Brain microvascular endothelial cell (primary cell): ENCODE data around the gene THYN1.

ENCODE experiments used
- DNase-seq: peaks from one replicate; pipeline ENCODE4 v3.0.0-alpha.2; 2020
- H3K27ac ChIP-seq: fragments of 250-450 bp; sonication (Bioruptor Pico); 2 replicates; pipeline ENCODE4 v1.5.1; 2020; ENCODE audit warnings: mild to moderate bottlenecking, moderate library complexity
- H3K27me3 ChIP-seq: fragments of 250-450 bp; sonication (Bioruptor Pico); replicated peaks from 2 replicates; pipeline ENCODE4 v1.5.1; 2020; ENCODE audit warnings: mild to moderate bottlenecking
- H3K36me3 ChIP-seq: fragments of 250-450 bp; sonication (Bioruptor Pico); replicated peaks from 2 replicates; pipeline ENCODE4 v1.5.1; 2020; ENCODE audit warnings: mild to moderate bottlenecking
- H3K4me3 ChIP-seq: 2 replicates; pipeline ENCODE4 v1.5.1; 2011; ENCODE audit warnings: low read depth, mild to moderate bottlenecking, control low read depth, low read length, moderate library complexity
- CTCF ChIP-seq: IDR thresholded peaks from 2 replicates; pipeline ENCODE4 v1.5.1; 2011; ENCODE audit warnings: low read depth, mild to moderate bottlenecking, moderate library complexity, low read length, control low read depth, inconsistent platforms; ENCODE audit errors: missing control alignments
- in situ Hi-C: cut with HindIII; loops from 2 replicates; pipeline ENCODE4 v1.10.0; 2017; ENCODE audit warnings: low sequenced_read_pairs, low pct_ligation_motif_present

The THYN1 gene

DNA sequence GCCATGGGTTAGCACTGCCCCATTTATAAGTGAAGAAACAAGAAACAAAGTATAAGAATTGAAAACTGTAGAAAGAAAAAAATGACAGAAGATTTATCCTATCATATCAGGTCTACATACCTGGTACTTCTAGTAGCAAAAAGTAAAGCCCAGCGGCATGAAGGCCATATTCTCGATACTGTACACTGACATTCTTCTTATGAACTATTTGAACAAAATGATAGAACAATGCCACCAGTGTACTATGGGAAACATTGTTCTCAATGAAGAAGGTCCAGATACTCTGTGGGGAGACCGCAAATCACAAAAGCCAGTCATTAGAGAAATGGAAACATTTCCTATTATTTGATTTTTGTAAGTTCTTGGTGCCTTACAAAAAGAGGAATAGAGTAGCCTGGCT, 36.3 kb downstream of the THYN1 start:
- no peak for DNase-seq
- Histone ChIP-seq H3K27ac (no peak overlapping the region), H3K4me3 (no peak overlapping the region), H3K27me3 (no peaks in the 10 kb centered on the region), H3K36me3 (peaks cover 5% of the 10 kb centered on the region)
- no peak for TF ChIP-seq CTCF
- in situ Hi-C loops: no loop called here

GRCh38 chr11:134215836-134216235, 37.3 kb downstream of the THYN1 start:
- DNase-seq: no peak
- H3K4me3 ChIP-seq: no peak overlapping the region
- H3K27me3 ChIP-seq: no peaks in the 10 kb centered on the region
- no peak for TF ChIP-seq CTCF
- in situ Hi-C loops: no loop called here
- H3K27ac ChIP-seq: no peak overlapping the region
- peaks cover 5% of the 10 kb centered on the region for H3K36me3 ChIP-seq

- H3K27me3 ChIP-seq: no peaks in the 10 kb centered on the region
- H3K27ac ChIP-seq: no peak overlapping the region
- H3K36me3 ChIP-seq: peaks cover 18% of the 10 kb centered on the region
- peak; percentile 66 for TF ChIP-seq CTCF
- DNase-seq: no peak
- in situ Hi-C loops: no loop called here
- no peak overlapping the region for H3K4me3 ChIP-seq
Observed at GRCh38 chr11:134207538-134208239, 45.5 kb downstream of the THYN1 start.

DNA sequence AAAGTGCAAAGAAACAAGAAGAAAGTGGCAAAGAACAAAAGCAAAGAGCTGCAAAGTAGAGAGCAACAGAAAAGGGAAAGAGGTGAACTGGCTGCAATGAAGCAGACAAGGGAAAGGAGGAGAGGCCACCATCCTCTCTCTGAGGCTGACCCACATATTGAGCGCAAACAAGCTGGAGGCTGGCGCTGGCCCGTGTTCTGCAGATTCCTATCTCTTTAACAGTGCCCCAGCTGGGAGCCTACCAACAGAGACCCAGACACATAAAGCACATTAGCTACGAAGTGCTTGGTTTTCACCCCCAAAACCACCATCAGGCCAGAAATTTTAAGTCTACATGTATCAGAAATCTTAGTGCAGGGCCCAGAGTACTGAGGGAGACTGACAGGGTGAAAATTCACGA, 47.0 kb downstream of the THYN1 start:
- peaks cover 29% of the 10 kb centered on the region for H3K36me3 ChIP-seq
- in situ Hi-C loops: no loop called here
- no peak for DNase-seq

GRCh38 chr11:134205729-134206128, 47.4 kb downstream of the THYN1 start:
- no peak for DNase-seq
- no peak overlapping the region for H3K27ac ChIP-seq
- H3K36me3 ChIP-seq: peaks cover 29% of the 10 kb centered on the region
- in situ Hi-C loops: no loop called here
- no peak for TF ChIP-seq CTCF
- no peaks in the 10 kb centered on the region for H3K27me3 ChIP-seq
- H3K4me3 ChIP-seq: no peak overlapping the region

More for the DNA sequence above, 47.0 kb downstream of the THYN1 start:
- TF ChIP-seq CTCF: no peak
- Histone ChIP-seq H3K27me3 (no peaks in the 10 kb centered on the region), H3K4me3 (no peak overlapping the region), H3K27ac (no peak overlapping the region)

DNA sequence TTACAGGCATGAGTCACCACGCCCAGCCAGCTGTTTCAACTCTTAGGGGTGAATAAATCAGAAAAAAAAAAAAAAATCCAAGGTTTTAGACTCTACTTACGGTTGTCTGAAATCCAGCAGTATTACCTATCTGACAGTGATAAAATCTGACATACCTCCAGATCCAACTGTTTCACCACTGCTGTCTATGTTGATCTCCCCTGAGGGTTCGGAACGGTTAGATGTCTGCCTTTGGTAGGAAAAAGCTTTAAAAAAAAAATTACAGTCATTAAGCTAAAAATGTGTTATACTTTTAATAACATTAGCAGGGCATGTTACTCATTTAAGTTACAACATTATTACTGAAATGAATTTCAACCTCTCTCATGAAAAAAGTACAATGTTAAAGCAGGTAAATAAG, 50.5 kb downstream of the THYN1 start:
- H3K27ac ChIP-seq: no peak overlapping the region
- H3K36me3 ChIP-seq: peaks cover 28% of the 10 kb centered on the region
- no peaks in the 10 kb centered on the region for H3K27me3 ChIP-seq
- DNase-seq: no peak
- H3K4me3 ChIP-seq: no peak overlapping the region
- in situ Hi-C loops: no loop called here
- TF ChIP-seq CTCF: no peak
